ENCODE results near the gene TST. TPM values are rescaled to one million over a fixed set of nuclear protein-coding genes. Genes with fewer than 3 reads are reported as not detected.
"Not testable (repeated sequence)": the region's sequence is repeated elsewhere in the genome, so short reads cannot be mapped to it uniquely, and the experiment has no call there.

Gene TST
- polyA plus RNA-seq, 1 donor from 2014 or later = 5.4 TPM

GRCh38 chr22:36991206-36991605 is 28.0 kb downstream of the TST start:
- Histone ChIP-seq H3K4me3 (ENCODE audit: low read length) (no peak overlapping the region), H3K27me3 (ENCODE audit: insufficient read depth, low read depth, low read length) (no peaks in the 10 kb centered on the region), H3K9me3 (ENCODE audit: low read length) (no peaks in the 10 kb centered on the region), H3K9me2 (ENCODE audit: insufficient read depth, low read length) (no peaks in the 10 kb centered on the region), H4K20me1 (ENCODE audit: insufficient read depth) (no peaks in the 10 kb centered on the region), H3K9ac (ENCODE audit: low read length) (no peak overlapping the region), H2AFZ (ENCODE audit: low read depth, low read length) (no peak overlapping the region), H3K36me3 (ENCODE audit: insufficient read depth, low read length) (no peaks in the 10 kb centered on the region), H3F3A (ENCODE audit: insufficient read depth, low read length, poor library complexity, severe bottlenecking) (no peaks in the 10 kb centered on the region), H3K79me2 (replicated peaks; ENCODE audit: insufficient read depth, low read length) (no peaks in the 10 kb centered on the region), H3K27ac (ENCODE audit: low read length) (no peak overlapping the region), H3K4me2 (ENCODE audit: low read length) (no peak overlapping the region)
- TF ChIP-seq CTCF (IDR thresholded peaks at IDR 0.05; ENCODE audit: poor library complexity, severe bottlenecking) = no peak
- TF ChIP-seq TAF1 (IDR thresholded peaks at IDR 0.05; ENCODE audit: low read depth) = no peak
- no peak for TF ChIP-seq POLR2AphosphoS5 (IDR thresholded peaks at IDR 0.05)
- TF ChIP-seq RAD21 (conservative IDR thresholded peaks at IDR 0.05) = no peak
- TF ChIP-seq MXI1 (conservative IDR thresholded peaks at IDR 0.05; ENCODE audit: poor library complexity, severe bottlenecking) = no peak
- TF ChIP-seq EZH2 (IDR thresholded peaks at IDR 0.05; ENCODE audit: borderline replicate concordance, insufficient read depth, low read length, poor library complexity, severe bottlenecking) = no peak
- TF ChIP-seq, protein P1, sequence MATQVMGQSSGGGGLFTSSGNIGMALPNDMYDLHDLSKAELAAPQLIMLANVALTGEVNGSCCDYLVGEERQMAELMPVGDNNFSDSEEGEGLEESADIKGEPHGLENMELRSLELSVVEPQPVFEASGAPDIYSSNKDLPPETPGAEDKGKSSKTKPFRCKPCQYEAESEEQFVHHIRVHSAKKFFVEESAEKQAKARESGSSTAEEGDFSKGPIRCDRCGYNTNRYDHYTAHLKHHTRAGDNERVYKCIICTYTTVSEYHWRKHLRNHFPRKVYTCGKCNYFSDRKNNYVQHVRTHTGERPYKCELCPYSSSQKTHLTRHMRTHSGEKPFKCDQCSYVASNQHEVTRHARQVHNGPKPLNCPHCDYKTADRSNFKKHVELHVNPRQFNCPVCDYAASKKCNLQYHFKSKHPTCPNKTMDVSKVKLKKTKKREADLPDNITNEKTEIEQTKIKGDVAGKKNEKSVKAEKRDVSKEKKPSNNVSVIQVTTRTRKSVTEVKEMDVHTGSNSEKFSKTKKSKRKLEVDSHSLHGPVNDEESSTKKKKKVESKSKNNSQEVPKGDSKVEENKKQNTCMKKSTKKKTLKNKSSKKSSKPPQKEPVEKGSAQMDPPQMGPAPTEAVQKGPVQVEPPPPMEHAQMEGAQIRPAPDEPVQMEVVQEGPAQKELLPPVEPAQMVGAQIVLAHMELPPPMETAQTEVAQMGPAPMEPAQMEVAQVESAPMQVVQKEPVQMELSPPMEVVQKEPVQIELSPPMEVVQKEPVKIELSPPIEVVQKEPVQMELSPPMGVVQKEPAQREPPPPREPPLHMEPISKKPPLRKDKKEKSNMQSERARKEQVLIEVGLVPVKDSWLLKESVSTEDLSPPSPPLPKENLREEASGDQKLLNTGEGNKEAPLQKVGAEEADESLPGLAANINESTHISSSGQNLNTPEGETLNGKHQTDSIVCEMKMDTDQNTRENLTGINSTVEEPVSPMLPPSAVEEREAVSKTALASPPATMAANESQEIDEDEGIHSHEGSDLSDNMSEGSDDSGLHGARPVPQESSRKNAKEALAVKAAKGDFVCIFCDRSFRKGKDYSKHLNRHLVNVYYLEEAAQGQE (IDR thresholded peaks at IDR 0.05; ENCODE audit: borderline replicate concordance) = no peak
- no peak for TF ChIP-seq SMC3 (conservative IDR thresholded peaks at IDR 0.05; ENCODE audit: poor library complexity)
- TF ChIP-seq EP300 (conservative IDR thresholded peaks at IDR 0.05; ENCODE audit: poor library complexity, severe bottlenecking) = no peak

DNA sequence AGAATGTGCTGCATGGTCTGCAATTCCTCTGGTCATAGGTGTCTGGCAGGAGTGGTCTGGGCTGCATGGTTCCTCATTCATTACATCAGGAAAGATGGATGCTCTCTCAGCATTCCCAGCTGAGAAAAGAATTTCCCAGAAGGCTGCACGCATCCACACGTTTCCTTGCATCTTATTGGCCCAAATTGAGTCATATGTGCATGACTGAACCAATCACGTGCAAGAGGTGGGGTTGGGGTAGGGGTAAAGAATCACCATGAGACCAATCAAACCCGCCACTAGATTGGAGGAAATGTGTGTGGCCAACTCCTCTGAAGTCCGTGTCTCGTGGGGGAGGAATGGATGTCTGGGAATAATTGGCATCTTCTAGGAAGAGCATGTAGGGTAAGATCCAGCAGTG is 28.8 kb downstream of the TST start:
- no peak overlapping the region for H3K9ac ChIP-seq (ENCODE audit: low read length)
- H3K36me3 ChIP-seq (ENCODE audit: insufficient read depth, low read length) = no peaks in the 10 kb centered on the region
- H3K4me3 ChIP-seq (ENCODE audit: low read length) = no peak overlapping the region
- no peaks in the 10 kb centered on the region for H3K79me2 ChIP-seq (replicated peaks; ENCODE audit: insufficient read depth, low read length)
- H3F3A ChIP-seq (ENCODE audit: insufficient read depth, low read length, poor library complexity, severe bottlenecking) = no peaks in the 10 kb centered on the region
- no peak for TF ChIP-seq TAF1 (IDR thresholded peaks at IDR 0.05; ENCODE audit: low read depth)
- TF ChIP-seq CTCF (IDR thresholded peaks at IDR 0.05; ENCODE audit: poor library complexity, severe bottlenecking) = no peak
- TF ChIP-seq EZH2 (IDR thresholded peaks at IDR 0.05; ENCODE audit: borderline replicate concordance, insufficient read depth, low read length, poor library complexity, severe bottlenecking) = no peak
- TF ChIP-seq RAD21 (conservative IDR thresholded peaks at IDR 0.05) = no peak
- TF ChIP-seq MXI1 (conservative IDR thresholded peaks at IDR 0.05; ENCODE audit: poor library complexity, severe bottlenecking) = no peak
- no peak for TF ChIP-seq EP300 (conservative IDR thresholded peaks at IDR 0.05; ENCODE audit: poor library complexity, severe bottlenecking)
- TF ChIP-seq, protein P1 (IDR thresholded peaks at IDR 0.05; ENCODE audit: borderline replicate concordance) = no peak
- no peak for TF ChIP-seq SMC3 (conservative IDR thresholded peaks at IDR 0.05; ENCODE audit: poor library complexity)
- no peak for TF ChIP-seq POLR2AphosphoS5 (IDR thresholded peaks at IDR 0.05)
- no peak overlapping the region for H3K4me2 ChIP-seq (ENCODE audit: low read length)
- H3K27ac ChIP-seq (ENCODE audit: low read length) = no peak overlapping the region
- no peak overlapping the region for H2AFZ ChIP-seq (ENCODE audit: low read depth, low read length)
- H3K9me3 ChIP-seq (ENCODE audit: low read length) = no peaks in the 10 kb centered on the region
- no peaks in the 10 kb centered on the region for H3K9me2 ChIP-seq (ENCODE audit: insufficient read depth, low read length)
- H4K20me1 ChIP-seq (ENCODE audit: insufficient read depth) = no peaks in the 10 kb centered on the region
- no peaks in the 10 kb centered on the region for H3K27me3 ChIP-seq (ENCODE audit: insufficient read depth, low read depth, low read length)

DNA sequence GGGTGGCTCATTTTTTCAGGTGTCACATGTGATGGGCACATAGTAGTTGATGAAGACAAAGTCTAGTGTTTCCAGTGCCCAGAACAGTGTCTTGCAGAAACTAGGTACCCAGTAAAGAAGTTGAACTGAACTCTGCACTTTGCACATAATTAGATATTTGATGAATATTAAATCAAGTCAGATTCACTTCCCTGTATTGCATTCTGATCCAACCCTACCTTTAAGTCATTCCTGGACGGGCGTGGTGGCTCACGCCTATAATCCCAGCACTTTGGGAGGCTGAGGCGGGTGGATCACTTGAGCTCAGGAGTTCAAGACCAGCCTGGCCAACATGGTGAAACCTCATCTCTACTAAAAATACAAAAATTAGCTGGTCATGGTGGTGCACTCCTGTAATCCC is 30.2 kb downstream of the TST start:
- H2AFZ ChIP-seq (ENCODE audit: low read depth, low read length); H3K36me3 ChIP-seq (ENCODE audit: insufficient read depth, low read length); H3K9me3 ChIP-seq (ENCODE audit: low read length); H3F3A ChIP-seq (ENCODE audit: insufficient read depth, low read length, poor library complexity, severe bottlenecking); H3K9me2 ChIP-seq (ENCODE audit: insufficient read depth, low read length); H3K27ac ChIP-seq (ENCODE audit: low read length); H3K9ac ChIP-seq (ENCODE audit: low read length); H3K27me3 ChIP-seq (ENCODE audit: insufficient read depth, low read depth, low read length); H3K79me2 ChIP-seq (replicated peaks; ENCODE audit: insufficient read depth, low read length); H3K4me2 ChIP-seq (ENCODE audit: low read length); H4K20me1 ChIP-seq (ENCODE audit: insufficient read depth); H3K4me3 ChIP-seq (ENCODE audit: low read length): not testable (repeated sequence)
